GM19351 (cell line): ENCODE results near the gene RITA1.

ENCODE experiments used
- ATAC-seq: cut with Tn5 transposase; IDR thresholded peaks from one replicate; pipeline ENCODE4 v1.9.1; 2021; ENCODE audit warnings: mild to moderate bottlenecking, moderate library complexity; ENCODE audit not compliant: unreplicated experiment

RITA1 gene

DNA sequence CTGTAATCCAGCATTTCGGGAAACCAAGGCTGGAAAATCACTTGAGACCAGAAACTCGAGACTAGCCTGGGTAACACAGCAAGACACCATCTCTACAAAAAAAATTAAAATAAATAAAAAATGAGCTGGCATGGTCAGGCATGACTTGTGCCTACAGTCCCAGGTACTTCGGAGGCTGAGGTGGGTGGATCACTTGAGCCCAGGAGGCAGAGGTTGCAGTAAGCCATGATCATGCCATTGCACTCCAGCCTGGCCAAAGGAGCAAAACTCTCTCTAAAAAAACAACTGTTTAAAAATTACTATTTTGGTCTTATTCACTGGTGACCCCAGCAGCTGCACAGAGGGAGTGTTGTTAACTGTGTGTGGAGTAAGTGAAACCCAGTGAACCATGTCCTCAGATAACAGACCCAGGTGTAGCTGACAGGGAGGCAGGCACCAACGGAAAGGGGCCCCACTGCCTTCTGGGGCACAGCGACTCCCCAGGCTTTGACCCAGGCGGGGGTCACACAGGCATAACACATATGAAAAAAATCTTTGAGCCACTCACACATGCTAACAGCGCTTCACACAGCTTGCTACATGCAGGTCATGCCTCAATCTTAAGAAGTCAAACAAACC, 12.3 kb upstream of the RITA1 start:
- ATAC-seq = peak; percentile 71

DNA sequence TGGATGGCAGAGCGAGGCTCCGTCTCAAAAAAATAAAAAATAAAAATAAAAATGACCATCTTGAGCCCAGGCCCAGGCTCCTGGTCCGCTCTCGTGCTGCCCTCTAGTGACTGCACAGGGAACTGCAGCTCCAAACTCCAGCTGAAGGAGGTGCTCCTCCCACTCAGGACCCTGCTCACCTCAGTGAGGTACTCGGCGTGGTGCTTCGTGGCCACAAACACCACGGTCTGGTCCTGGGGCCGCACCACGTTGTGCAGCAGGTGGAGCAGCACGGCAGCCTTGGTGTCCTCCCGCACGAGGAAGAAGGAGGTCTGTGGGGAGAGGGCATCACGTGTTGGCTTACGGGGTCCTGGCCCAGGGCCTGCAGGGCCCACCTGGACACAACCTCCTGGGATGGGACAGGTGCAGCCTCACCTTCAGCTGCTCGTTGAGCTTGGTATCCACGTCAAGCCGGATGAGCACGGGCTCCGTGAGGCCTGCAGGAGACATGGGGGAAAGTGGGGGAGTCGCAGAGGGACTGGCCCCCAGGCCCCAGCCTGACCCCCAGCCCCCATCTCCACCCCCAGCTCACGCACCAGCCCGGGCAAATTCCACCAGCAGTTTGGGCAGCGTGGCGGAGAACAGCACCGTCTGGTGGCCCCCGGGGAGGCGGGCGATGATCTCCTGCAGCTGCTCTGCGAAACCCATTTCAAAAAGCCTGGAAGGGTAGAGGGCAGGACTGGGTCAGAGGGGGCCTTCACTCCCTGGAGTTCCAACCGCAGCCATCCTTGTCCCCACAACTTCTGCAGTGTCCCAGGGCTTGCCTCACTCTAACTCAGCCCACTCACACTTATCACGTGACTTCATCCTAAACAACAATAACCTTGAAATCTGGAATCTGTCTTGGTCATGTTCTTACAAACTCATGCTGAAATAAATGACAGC, 10.8 kb upstream of the RITA1 start:
- no peak for ATAC-seq

DNA sequence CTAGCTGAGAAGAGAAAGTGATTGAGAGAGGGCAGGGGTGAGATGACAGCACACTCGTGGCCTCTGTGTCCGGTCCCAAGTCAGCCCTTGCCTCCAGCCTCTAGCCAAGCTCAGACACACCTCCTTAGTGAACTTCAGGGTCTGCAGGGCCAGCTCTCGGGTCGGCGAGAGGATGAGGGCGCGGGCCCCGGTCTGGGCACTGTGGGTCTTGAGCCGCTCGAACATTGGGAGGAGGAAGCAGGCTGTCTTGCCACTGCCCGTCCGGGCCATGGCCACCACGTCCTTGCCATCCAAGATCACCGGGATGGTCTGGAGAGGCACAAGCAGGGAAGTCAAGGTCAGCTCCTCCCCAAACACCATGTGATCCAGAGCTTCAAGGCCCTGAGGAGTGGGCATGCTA, 6.5 kb upstream of the RITA1 start:
- ATAC-seq = no peak

DNA sequence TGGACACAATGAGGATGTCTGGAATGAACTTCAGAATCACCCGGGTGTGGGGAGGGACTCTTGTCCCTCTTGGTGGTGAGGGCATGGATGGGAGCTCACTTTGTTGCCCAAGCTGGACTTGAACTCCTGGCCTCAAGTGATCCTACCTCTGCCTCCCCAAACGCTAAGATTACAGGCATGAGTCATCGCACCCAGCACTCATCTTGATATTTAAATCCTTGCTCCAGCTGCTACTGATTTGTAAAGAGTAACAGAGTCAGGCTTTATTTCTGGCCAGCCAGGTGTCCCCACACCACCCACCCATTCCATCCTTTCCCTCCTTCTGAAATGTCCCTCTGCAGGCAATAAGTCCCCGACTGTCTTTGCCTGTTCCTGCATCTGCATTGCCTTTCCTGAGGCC, 5.2 kb upstream of the RITA1 start:
- no peak for ATAC-seq

DNA sequence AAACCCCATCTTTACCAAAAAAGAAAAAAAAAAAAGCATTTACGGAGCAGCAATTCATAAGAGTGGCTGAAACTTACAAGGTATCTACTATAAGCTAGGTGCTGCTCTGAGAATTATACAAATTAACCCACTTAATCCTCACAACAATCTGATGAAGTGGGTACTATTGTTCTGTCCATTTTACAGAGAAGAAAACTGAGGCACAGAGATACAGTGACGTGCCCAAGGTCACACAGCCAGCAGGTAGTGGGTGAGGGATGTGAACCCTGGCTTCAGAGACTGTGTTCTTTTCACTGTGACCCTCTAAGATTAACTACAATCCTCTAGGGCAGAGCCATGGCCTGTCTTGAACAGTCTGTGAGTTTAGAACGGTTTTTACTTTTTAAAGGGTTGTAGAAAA, 3.5 kb upstream of the RITA1 start:
- no peak for ATAC-seq

DNA sequence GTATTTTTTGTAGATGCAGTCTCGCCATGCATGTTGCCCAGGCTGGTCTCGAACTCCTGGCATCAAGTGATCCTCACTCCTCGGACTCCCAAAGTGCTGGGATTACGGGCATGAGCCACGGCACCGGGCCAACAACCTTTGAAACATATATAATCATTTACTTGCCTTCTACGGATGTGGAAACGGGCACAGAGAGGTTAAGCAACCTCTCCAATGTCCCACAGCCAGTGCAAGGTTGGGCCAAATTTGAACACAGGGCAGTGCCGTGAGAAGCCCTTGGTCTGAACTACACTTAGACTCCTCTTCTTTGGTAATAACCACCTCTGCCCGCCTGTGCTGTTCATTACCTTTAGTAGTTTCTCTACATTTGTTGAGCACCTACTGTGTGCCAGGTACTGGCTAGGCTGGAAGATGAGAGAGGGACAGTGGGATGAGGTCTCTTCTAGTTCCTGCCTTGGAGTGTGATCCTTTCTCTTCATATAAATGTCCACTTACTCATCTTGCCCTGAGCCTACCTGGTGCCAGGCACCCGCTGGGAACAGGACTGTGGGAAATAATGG, 2.4 kb upstream of the RITA1 start:
- ATAC-seq = no peak

DNA sequence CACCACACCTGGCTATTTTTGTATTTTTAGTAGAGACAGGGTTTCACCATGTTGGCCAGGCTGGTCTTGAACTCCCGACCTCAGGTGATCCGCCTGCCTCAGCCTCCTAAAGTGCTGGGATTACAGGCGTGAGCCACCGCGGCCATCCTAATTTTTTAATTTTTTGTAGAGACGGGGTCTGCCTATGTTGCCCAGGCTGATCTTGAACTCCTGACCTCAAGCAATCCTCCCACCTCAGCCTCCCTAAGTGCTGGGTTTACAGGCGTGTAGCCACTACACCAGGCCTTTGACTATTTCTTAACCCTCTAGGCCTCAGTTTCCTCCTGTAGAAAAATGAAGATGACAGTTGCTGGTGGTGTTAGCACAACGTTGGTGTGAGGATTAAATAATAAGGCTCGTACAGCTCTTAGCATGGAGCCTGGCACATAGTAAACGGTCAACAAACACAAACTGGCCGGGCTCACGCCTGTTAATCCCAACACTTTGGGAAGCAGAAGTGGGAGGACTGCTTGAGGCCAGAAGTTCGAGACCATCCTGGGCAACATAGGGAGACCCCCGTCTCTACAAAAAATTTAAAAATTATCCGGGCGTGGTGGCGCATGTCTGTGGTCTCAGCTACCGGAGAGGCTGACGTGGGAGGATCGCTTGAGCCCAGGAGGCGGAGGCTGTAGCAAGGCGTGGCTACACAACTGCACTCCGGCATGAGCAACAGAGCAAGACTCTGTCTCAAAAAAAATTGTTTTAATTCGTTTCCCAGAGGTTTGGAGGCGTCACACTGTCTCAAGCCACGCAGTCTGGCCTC, 1.2 kb upstream of the RITA1 start:
- peak; percentile 55 for ATAC-seq

DNA sequence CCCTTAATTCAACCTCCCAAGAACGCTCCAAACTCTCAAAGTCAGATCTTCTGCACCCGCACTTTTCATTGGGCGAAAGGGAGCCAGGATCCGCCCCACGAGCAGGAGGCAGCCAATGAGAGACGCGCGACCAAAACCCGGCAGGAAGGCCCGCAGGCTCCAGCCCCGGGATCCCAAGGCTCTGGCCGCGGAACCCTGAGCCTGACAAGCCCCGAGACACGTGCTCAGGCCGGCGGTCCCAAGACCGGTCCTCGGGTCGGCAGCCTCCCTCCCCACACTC, 681 bp upstream of the RITA1 start:
- peak; percentile 85 for ATAC-seq

DNA sequence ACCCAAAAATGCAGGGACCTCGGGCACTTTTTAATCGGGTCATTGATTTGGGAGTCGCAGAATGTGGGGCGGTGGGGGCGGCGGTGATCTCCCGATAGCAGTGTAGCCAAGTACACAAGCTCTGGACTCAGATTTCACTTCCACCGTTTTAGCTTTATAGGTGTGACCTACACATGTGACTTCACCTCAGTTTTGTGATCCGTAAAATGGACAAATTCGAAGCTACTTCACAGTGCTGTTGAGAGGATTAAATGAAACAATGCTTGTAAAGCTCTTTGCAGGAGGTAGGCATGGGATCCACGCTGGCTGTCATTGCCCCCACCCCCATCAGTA, 478 bp downstream of the RITA1 start:
- no peak for ATAC-seq

DNA sequence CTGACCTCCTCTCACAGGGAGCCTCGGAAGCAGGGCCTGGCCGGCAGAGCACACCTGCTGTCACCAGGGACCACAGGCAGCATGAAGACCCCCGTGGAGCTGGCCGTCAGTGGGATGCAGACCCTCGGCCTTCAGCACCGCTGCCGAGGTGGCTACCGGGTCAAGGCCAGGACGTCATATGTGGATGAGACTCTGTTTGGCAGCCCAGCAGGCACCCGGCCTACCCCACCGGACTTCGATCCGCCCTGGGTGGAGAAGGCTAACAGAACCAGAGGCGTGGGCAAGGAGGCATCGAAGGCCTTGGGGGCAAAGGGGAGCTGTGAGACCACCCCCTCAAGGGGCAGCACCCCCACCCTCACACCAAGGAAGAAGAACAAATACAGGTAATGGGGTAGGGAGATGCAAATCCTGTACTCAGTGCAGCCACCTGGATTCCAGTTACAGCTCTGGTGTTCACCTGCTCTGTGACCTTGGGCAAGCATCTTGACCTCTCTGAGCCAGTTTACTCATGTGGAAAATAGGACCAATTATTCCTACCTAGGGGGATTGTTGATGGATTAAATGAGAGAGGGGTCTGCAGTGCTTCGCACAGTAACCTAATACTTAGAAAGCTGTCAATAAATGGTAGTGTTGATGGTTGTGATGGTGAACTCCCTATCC, 1.3 kb downstream of the RITA1 start:
- no peak for ATAC-seq

DNA sequence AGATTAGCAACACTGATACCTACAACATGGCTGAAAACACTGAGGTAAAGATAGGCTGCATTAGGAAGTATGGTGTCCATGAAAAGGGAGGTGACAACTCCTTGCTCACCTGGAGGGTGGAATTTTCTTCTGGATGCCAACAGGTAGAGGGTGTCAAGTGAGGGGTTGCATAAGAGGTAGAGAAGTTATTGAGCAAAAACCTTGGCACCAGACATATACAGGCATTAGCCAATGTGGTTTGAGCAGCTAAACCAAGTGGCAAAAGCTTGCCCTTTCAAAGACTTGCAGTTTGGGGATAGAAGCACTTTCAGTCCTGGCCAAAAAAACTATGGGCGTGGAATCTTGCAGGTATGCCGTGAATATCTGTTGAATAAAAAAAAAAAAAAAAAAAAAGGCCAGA, 3.8 kb downstream of the RITA1 start:
- ATAC-seq = no peak

DNA sequence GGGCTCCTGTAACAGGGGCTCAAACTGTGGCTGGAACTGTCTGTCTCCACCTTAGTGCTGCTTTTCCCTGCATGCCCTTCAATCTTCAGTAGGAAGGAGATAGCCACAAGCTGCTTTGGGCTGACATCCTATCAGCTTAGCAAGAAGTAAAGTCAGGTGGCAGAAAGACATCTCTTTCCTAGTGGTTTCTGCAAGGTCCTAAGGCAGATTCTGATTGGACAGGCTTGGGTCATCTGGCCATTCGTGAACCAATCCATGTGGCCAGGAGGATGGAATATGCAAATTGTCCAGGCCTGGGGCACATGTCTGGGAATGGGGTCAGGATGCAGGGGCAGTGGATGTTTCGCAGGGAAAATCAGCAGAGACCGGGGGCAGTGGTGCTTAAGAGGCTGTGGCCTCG, 5.2 kb downstream of the RITA1 start:
- ATAC-seq = no peak

DNA sequence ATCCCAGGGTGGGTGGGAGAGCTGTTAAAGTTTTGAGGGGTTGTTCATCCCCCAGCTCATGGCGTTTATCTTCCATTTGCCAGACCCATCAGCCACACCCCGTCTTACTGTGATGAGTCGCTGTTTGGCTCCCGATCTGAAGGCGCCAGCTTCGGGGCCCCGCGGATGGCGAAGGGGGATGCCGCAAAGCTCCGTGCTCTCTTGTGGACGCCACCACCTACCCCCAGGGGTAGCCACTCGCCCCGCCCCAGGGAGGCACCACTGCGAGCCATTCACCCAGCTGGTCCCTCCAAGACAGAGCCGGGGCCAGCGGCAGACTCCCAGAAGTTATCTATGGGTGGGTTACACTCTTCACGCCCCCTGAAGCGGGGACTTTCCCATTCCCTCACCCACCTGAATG, 5.7 kb downstream of the RITA1 start:
- ATAC-seq = no peak

DNA sequence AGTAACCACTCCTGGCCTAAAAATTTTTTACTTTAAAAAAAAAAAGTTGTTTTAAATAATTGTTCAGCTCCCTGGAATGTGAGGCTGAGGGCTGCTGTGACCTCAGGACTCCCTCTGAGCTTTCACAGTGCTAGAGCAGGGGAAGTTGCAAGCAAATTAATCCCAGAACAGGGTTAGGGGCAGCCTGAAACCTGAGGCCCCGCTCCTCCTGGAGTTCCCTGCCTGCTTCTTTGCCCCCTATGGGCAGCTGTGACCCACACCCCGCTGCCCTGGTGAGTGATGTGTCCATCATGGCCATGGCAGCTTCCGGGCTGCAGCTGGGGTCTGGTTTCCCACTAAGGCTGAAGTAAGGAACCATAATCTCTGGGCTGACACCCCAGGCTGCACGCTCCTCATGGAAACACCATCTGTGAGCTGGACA, 9.5 kb downstream of the RITA1 start:
- ATAC-seq = no peak

DNA sequence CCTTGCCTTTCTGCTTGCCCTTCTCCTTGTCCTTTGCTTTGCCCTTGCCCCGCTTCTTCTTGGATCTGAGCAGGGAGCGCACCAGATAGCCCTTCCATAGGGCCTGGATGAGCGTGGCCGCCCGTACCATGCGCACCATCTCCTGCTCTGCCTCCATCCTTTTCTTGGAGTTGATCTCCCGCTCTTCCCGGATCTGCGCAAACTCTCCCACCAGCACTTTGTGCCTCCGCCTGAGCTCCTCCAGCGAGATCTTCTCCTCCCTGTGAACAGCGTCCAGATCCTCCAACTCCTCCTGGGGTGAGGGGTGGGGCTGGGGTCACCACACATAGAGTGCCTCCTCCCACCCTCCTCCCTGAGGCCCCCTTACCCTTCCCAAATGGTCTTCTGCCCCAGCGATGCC, 10.1 kb downstream of the RITA1 start:
- ATAC-seq = no peak

DNA sequence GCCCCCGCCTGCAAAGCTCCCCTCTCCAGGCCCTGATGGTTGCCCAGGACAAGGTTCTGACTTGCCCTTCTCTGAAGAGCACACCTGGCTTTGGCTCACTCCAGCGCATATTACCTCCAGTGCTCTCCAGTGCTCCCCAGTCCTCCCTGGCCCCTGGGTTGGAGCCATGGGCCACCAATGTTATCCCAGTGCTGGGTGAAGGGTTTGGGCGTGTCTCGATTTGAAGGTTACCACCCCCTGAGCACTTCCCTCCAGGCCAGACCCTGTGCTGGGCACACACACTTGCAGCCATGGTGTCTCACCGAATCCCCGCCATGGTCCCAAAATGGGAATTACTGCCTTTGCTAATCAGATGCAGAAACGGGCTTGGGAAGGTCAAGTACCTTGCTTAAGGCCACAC, 11.1 kb downstream of the RITA1 start:
- no peak for ATAC-seq

DNA sequence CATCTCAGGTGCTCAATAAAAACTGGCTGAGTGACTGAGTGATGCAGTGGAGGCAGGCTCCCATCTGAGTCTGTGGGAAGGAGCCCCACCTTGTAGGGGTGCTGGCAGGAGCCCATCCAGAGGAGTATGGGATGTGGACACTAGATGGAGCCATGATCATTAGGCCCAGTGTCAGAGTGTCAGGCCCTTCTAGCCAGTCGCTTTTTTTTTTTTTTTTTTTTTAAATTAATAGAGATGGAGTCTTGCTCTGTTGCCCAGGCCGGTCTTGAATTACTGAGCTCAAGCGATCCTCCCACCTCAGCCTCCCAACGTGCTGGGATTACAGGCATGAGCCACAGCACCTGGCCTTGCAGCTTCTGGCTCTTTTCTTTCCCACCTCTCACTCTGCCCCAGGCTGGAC, 11.5 kb downstream of the RITA1 start:
- ATAC-seq = peak; percentile 89

DNA sequence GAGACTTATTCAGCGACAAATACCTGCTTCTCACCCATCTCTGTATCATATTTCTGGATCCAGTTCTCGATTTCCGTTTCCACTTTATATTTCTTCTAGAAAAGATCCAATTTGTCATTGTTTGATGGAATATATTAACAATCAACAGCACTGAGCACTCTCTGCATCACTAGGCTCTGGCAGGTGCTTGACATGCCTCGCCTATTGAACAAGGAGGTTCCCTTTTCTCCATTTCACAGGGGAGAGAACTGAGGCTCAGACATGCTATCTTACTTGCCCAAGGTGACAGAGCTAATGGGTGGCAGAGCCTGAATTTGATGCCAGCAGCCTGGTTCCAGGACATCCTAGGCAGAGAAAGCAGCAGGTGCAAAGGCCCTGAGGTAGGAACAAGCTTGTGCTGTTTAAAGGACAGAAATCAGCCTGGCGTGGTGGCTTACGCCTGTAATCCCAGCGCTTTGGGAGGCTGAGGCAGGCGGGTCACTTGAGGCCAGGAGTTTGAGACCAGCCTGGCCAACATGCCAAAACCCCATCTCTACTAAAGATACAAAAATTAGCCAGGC, 12.1 kb downstream of the RITA1 start:
- no peak for ATAC-seq

DNA sequence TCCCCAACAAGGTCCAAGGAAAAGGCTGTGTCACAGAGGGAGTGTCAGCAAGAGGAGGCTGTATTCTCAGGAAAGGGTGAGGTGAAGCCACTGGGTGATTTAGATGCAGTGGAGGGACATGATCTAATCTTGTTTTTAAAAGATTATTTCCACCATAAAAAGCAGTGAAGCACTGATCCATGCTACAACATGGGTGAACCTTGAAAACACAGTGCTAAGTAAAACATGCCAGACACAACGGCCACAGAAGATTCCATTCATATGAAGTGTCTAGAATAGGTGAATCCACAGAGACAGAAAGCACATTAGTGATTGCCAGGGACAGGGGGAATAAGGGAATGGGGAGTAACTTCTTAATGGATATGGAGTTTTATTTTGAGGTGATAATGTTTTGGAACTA, 12.8 kb downstream of the RITA1 start:
- no peak for ATAC-seq

DNA sequence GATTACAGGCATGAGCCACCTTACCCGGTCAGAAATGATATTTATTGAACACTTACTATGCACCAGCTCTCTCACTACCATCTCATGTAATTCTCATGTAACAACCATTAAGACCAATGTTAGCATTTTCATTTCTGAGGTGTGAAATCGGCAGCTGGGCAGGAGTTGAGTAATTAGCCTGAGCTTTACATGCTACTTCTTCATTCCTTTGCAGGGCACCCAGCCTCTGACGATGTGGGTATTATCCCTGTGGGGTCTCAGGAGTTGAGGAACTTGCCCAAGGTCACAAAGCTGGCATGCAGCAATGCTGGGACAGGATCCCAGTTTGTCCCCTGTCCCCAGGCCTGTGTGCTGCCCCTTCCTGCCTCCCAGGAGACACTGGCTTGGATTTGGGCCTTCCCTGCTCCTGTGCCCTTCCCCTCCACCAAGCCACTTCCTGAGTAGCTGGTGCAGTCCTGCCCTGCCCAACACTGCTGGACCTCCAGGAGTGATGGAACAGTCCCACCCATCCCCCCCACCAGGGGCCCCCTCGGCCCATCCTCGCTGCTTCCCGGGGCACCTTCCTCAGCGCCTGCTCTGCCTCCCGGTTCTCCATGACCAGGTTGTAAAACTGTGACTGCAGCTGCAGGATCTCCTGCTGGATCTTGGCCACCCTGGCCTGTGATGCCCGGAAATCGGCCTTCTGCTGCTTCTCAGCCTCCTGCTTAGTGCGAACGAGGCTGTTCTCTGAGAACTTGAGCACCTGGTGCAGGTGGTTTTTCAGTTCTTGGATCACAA, 14.7 kb downstream of the RITA1 start:
- no peak for ATAC-seq
